HT1080 (cell line): ENCODE measurements around the gene MAPK14. TPM values are rescaled to one million over a fixed set of nuclear protein-coding genes. Genes with fewer than 3 reads are reported as not detected.
"Not testable (repeated sequence)": the region's sequence is repeated elsewhere in the genome, so short reads cannot be mapped to it uniquely, and the experiment has no call there.

Experiments used
- DNase-seq: peaks from one replicate; pipeline ENCODE4 v3.0.0-alpha.2; 2015; ENCODE audit warnings: low read depth
- total RNA-seq: library from RNA; depleted of rRNA; stranded (reverse); fragments of >200 nt; shearing (Covaris generic); gene quantifications from 2 replicates; pipeline ENCODE4 v1.2.3, GENCODE V29; 2014

MAPK14 gene
- total RNA-seq, 1 experiment from 2014 or later, result 31.3 TPM

DNA sequence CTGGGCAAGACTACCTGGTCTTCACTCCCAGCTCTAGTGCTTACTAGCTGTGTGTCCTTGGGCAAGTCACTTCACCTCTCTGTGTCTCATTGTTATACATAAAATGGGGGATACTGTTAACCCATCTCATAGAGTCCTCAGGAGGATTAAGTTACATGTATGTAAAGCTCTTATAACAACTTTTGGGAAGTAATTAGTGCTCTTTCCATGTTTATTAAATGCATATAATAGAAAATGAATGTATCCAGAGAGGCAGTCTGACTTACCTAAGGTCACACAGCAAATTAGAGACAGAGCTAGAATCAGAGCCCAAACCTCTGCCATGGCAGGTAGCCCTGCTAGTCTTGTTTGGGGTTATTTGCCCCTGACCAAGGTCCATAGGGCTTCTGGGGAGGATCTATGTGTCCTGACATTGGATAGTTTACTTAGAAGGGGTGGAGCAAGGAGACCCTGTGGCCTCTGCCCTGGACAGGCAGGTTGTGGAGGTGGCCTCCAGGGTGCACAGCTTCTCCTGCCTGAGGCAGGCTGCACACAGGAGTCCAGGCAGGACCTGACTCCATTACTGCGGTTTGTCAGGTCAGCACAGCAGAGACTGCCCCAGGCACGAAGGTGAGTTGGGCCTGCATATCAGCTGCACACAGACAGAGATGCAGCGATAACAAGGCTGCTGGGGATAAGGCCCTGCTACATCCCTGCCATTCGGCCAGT lies 94.3 kb downstream of the MAPK14 start:
- DNase-seq, result no peak

DNA sequence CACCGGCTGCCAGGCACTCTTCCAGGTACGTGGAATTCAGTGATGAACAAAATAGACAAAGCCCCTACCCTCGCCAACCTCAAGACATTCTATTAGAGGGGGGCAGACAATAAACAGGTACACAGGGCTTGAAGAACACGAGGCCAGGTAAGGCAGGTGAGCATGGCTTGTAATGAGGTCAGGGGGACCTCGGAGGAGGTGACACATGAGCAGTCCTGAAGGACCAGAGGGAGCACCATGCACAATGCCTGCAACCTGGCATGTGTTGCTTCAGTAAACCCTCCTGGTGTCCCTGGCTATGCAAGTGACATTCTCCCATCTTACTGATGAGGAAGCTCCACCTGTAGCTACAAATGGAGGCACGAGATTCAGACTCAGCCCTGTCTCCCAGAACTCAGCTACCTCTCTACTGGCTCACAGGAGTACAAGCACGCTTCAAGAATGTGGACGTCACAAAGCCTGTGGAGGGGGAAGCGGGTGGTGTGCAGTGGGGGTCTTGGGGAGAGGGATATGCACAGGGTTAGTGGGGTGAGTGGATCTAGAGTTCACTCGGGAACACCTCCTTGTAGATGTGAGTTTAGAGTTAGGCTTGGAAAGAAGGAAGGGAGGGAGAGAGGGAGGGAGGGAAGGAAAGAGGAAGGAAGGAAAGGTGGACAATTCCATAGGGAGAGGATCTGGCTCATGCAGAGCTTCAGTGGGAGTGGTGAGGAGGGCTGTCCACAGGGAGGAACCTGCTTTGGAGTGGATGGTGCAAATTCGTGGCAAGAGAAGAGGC lies 95.1 kb downstream of the MAPK14 start:
- no peak for DNase-seq

DNA sequence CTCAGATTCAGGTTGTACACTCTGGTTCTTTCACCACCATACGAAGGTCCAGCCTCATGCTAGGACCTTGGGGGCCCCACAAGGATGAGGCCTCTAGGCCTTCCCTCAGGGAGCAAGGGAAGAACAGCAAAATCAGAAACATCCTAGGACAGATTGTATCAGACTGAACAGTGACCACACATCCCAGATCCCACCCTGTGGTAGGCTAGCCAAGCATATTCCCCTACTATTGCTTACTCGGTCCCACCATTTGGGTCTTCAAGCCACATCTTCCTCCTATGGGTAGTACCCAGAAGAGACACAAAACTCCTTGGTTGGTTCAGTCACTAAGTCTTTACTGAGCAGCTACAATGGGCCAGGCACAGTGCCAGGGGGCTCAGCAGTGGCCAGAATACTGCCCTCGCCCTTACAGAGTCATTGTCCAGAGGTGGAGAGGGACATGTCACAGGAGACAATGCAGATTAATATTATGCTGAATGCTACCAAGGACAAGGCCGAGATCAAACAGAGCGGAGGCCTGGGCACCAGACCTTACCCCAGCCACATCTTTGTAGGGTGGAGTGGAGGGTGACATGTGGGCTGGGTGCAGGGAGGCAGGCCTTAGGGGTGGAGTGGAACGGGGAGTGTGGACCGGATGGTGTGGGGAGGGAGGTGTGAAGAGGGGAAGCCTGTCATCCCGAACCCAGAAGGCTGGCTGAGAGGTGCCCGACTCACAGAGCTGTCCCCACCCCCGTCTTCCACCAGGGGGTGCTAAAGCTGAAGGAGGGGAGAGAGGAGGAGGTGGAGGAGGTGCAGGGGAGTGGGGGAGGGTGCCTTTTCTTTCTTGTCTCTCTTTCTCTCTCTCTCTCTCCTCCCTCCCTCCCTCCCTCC lies 95.9 kb downstream of the MAPK14 start:
- peak; percentile 71 for DNase-seq

DNA sequence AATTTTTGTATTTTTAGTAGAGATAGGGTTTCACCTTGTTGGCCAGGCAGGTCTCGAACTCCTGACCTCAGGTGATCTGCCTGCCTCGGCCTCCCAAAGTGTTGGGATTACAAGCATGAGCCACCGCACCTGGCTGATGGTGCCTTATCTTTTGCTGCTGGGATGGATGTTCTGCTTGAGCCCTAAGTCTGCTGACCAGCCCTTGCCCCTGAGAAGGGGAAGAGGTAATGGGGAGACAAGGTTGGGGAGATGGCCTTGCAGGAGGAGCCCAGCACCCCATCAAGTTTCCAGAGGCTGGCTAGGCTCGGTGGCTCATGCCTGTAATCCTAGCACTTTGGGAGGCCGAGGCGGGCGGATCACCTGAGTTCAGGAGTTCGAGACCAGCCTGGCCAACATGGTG lies 96.7 kb downstream of the MAPK14 start:
- DNase-seq, result not testable (repeated sequence)

DNA sequence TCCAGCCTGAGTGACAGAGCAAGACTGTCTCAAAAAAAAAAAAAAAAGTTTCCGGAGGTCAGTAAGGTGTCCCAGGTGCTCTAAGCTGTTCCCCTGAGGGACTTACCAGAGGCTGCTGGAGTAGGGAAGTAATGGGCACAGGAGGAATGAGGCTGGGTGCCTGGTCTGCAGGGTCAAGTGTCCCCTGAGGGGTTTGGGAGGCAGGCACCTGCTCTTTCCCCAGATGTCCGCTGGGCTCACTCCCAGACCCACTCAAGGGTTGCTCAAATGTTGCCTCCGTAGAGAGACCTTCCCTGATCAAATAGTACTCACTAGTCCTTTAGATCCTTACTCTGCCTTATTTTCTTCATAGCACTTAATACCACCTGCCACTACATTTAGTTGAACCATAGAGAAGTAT lies 97.3 kb downstream of the MAPK14 start:
- no peak for DNase-seq

DNA sequence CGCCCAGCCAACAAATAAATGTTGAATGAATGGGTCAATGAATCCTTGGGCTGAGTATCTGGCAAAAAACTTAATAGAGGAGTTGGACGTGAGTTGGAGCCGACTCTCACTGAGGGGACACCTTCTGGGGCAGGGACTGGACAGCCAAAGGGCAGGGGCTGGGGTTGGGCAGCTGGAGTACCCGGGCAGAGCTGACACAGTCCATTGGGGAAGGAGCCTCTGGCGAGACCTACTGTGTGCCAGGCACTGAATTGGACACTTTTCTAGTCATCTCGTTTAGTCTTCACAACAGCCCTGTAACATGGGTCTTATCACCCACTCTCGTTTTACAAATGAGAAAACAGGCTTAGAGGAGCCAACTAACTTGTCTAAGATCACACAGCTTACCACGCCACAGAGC lies 98.0 kb downstream of the MAPK14 start:
- no peak for DNase-seq

DNA sequence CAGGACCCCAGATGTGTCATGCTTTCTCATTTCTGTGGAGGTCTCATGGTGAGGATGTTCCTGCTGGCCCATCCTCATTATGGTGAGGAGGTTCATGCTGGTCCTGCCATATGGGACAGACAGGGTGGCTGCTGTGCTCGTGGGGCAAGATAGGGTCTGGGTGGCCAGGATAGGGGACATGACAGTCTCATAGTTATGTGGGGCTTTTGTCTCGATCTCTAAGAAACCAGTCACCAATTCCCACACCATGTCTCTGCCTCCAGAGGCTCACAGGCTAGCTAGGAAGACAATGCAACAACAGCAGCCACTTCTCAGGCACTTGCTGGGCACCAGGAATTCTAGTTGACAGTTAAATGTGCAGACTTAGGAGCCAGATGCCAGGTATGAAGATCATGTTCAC lies 98.5 kb downstream of the MAPK14 start:
- DNase-seq, result no peak

DNA sequence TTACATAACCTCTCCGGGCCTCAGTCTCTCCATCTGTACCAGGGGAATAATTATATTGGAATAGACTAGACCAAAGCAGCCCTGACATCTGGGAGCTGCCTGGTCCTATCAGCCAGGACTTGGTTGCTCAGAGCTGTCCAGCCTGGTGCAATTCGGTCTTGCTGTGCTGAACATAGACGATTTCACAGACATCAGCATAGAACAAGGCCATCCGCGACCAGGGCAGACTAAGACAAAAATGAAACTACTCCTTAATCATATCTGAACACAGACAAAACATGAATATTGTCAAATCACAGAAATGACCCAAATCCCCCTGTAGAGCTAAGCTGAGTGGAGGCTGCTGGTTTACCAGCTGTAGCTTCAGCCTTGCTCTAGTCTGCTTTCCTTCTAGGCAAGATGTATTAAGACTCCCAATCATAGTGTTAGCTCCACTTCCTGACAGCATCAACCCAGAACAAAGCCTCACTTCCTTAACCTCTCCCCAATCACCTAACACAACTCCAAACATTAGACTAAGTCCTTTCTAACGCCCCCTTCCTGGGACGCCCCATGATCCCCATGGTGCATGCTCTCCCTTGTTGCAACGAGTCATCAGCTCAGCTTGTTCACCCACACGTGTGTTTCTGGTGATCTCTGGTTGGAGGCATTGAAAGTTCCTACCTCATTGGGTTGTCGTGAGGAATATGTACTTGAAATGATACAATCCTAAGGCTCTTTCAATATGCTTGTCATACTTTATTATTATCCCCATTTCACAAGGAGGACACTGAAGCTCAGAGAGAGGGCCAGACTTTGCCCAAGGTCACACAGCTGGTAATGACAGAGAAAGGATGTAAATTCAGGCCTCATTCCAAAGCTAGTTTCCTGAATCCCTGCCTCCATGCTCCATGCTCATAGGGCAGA lies 99.2 kb downstream of the MAPK14 start:
- peak; percentile 40 for DNase-seq

DNA sequence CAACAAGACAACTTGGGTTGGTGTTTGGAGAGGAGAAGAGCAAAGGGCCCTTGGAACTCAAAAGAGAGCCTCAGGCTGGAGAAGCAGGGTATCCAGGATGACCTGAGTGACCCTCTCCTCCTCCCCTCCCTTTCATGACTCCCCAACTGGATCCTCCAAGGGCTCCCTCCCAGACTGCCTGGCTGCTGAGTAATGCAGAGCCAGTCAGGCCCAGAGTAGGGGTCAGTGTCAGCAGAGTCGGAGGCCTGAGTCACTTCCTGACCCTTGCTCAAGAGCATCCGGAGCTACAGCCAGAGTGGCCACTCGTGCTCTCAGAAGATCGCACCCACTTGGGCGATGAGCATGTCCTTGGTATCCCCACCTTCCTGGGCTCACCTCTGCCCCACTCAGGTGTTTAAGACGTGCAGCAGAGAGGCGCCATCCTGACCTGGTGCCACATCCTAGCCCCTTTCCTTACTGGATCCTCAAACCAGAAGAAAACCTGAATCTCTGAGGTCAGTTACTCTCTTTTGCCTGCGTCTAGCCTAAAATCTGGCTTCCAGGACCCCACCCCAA lies 99.9 kb downstream of the MAPK14 start:
- DNase-seq, result peak; percentile 85

DNA sequence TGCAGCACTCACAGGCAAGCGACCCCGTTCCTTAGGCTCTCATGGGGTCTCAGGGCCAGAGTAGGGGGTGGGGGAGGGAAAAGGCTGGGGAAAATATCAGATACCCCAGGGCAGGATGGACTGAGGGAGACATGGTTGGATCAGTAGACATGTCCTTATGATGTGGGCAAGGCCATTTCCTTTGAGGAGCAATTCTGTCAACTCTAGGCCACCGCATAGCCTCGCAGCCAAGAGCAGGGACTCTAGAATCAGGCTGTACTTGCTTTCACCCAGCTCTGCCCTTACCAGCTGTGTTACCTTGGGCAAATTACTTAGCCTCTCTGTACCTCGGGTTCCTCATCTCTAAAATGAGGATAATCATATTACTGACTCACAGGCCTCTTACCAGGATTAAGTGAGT lies 100.5 kb downstream of the MAPK14 start:
- no peak for DNase-seq

DNA sequence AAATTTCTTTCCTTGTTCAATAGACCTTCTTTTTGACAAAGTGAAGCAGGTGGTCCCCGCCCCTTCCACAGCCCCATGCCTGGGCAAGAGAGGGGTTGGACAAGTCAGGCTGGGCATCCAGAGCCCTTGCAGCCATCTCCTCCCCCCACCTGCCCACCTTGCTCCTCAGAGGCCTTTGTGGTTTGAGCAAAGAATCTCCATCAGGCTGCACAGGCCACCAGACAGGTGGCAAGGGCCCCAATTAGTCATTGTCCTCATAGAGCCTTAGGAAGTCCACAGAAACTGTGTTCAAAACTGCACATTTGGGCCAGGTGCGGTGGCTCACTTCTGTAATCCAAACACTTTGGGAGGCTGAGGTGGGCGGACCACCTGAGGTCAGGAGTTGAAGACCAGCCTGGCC lies 101.2 kb downstream of the MAPK14 start:
- DNase-seq, result no peak

DNA sequence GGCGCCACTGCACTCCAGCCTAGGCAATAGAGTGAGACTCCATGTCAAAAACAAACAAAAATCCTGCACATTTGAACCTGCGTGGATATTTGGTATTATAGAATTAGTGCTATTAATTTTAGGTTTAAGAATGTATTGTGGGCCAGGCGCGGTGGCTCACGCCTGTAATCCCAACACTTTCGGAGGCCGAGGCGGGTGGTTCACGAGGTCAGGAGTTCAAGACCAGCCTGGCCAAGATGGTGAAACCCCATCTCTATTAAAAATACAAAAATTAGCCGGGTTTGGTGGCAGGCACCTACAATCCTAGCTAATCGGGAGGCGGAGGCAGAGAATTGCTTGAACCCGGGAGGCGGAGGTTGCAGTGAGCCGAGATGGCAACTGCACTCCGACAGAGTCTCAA lies 101.7 kb downstream of the MAPK14 start:
- not testable (repeated sequence) for DNase-seq

DNA sequence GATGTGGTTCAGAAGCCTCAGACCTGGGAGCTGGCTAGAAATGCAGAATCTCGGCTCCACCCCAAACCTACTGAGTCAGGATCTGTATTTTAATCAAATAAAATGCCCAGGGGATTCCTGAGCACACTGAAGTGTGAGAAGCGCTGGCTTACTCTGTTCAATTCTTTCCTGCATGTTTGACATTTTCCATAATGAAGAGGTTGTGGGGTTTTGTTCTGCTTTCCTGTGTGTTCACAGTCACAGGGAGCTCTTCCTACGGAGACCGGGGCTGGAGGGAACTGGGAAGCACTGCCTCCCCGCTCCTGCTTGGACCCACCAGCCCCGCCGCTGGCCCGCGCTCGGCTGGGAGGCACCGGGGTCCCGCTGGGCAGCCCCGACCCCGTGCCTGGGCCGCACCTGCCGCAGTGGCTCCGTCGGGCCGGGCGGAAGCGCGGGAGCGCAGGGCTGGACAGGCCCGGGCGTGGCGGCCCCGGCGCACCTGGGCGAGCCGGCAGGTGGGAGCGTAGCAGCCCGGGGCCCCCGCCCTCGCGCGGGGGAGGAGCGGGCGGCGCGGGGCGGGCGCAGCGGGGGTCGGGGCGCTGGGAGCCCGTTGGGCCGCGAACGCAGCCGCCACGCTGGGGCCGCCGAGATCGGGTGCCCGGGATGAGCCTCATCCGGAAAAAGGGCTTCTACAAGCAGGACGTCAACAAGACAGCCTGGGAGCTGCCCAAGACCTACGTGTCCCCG lies 102.5 kb downstream of the MAPK14 start, which contains the start of gene MAPK13:
MAPK13 (plus strand) TSS at position 573 of the 726 bp plus-strand sequence; CDS start at position 643, 70 bp downstream.
- DNase-seq, result no peak

DNA sequence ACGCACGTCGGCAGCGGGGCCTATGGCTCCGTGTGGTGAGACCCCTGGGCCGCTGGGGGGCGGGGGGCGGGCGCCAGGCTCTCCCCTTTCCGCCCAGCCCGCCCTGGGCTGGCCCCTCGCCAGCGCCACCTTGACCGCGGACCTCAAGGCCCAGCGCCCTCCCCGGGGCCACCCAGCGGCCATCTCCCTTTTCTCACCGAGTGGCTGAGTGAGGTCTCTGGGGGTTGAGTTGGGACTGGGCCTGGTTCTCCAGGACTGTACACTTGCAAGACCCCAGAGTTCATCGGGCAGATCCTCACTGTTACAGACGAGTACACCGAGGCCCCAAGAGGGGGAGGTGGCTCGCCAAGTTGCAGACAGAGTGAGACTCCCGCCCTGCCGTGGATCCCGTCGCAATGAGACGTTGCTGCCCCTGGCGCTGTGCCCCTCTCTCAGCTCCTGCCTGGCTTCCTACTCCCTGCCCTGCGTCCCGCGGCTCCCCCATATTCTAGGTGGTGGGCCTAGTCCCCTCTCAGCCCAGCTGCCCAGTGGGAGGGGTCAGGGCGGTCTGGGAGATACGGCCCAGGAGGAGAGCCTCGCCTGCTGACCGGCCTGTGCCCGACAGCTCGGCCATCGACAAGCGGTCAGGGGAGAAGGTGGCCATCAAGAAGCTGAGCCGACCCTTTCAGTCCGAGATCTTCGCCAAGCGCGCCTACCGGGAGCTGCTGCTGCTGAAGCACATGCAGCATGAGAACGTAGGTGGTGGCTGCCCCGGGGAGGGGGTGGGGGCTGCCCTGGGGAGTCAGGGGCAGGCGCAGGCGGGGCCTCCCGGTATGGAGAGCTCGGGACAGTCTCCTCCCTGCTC lies 103.3 kb downstream of the MAPK14 start:
- no peak for DNase-seq

DNA sequence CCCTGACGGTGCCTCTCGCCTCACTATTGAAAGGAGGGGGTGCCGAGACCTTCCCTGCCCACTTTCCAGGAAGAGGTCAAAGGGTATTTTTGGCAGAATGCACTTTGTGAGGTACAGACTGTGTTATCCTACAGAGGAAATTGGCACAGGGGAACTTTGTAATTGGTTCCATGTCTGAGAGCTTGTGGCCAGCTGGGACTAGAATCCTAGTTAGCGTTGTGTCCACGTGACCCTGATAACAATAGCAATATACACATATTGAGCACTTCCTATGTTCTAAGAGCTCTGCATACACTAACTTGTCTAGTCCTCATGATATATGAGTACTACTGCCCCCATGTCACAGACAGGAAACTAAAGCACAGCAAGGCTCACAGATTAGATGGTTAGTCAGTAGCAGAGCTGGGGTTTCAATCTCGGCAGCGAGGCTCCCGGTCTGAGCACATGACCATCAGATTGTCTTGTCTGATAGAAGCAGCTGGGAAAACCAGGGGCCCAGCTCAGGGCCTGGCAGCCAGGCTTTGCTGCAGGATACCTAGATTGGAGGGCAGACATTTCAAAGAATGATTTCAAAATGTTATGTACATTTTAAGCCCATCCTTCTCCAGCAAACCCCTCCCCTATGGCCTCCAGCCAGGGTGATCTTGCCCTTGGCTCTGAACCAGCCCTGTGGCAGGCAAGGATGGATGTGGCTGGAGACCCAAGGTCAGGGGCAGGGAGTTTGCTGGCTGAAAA lies 104.1 kb downstream of the MAPK14 start:
- DNase-seq, result peak; percentile 63

DNA sequence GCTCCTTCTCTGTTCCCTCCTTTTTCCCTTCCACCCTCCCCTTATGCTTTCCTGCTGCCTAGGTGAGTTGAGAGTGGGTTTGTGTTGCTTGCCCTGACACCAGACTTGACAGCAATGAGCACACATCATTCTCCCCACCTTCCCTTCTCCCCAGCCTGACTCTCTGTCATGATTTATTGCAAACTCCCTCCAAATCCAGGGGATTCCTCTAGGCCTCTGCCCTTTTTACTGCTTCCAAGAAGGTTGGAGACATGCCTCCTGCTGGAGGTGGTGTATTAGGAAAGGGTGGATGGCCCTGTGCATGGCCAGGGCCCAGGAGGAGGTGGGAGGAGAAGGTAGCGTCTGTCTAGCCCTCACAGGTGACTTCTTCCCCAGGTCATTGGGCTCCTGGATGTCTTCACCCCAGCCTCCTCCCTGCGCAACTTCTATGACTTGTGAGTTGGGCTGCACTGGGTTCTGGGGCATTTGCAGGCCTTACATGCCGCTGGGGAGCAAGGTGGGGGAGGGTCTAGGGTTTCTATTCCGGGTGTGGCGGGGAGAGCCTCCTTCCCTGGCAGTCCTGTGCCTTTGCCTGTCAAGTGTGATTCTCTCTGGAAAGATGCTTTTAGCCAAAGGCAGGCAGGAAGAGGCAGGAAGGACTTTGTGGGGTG lies 104.8 kb downstream of the MAPK14 start:
- no peak for DNase-seq

DNA sequence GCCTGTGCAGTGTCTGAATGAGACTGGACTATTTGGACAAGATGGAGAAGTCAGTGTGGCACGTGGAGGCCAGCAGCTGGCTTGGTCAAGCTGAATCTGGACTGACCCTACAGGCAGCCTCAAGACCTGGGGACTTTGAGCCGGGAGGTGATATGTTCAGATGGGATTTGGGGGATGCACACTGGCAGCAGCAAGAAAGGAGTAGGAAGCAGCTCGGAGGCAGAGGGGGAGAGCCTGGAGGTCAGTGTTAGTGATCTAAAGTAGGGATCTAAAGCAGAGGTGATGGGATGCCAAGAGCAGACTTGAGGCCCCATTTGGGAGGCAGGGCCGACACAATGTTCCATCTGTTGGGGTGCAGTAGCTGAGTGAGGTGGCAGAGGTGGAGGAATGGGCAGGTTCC lies 105.5 kb downstream of the MAPK14 start:
- no peak for DNase-seq

DNA sequence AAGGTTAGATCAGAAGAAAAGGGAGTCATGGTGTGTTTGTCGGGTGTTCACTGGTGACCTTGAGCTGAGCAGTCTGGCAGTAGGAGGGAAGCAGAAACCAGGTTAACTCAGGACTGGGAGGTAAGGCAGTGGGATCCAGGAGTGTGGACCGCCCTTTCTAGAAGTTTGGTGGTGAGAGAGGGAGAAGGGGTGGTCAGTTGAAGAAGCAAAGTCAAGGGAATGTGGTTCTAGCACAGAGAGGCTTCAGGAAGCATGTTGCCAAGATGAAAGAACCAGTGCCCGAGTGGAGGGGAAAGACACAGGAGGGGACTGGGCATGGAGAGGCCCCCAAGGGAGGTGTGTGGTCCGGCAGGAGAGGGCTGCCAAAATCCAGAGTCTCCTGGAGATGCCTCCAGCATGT lies 106.3 kb downstream of the MAPK14 start:
- DNase-seq, result no peak
